HG02885 (cell line): ENCODE results near the gene OR10H1.
"Not testable (repeated sequence)": the region's sequence is repeated elsewhere in the genome, so short reads cannot be mapped to it uniquely, and the experiment has no call there.

Experiments used
- ATAC-seq: cut with Tn5 transposase; IDR thresholded peaks from one replicate; pipeline ENCODE4 v1.9.1; 2021; ENCODE audit warnings: mild to moderate bottlenecking; ENCODE audit not compliant: unreplicated experiment, poor library complexity

OR10H1 gene

GRCh38 chr19:15776991-15777970, 38.2 kb downstream of the OR10H1 start:
- no peak for ATAC-seq

- no peak for ATAC-seq
Measured at GRCh38 chr19:15776264-15776663, 39.2 kb downstream of the OR10H1 start.

- ATAC-seq, result no peak
Measured at GRCh38 chr19:15775249-15775648, 40.2 kb downstream of the OR10H1 start.

GRCh38 chr19:15774159-15774558, 41.3 kb downstream of the OR10H1 start:
- not testable (repeated sequence) for ATAC-seq

- no peak for ATAC-seq
Measured at GRCh38 chr19:15769586-15769985, 45.9 kb downstream of the OR10H1 start.

- ATAC-seq, result no peak
Measured at GRCh38 chr19:15759962-15760565, 55.4 kb downstream of the OR10H1 start.

- ATAC-seq, result no peak
Measured at GRCh38 chr19:15758379-15758778, 57.1 kb downstream of the OR10H1 start.
